Esophagus squamous epithelium (tissue), 4 donors: ENCODE results near the gene LPO.

Experiments
- CTCF ChIP-seq, 6 experiments: fragments of 450-650 bp in 4 of 6; fragments of 200-600 bp in 2 of 6; sonication (generic) in 2 of 6; IDR thresholded peaks; one replicate each; pipeline ENCODE4 v1.5.1; 2016 to 2019; ENCODE audit warnings: antibody characterized with exemption in 6 of 6, mild to moderate bottlenecking in 4 of 6, moderate library complexity in 4 of 6
- POLR2A ChIP-seq, 4 donors: fragments of 450-650 bp; IDR thresholded peaks; one replicate each; pipeline ENCODE4 v1.6.1; 2017; ENCODE audit warnings: antibody characterized with exemption in 4 of 4, mild to moderate bottlenecking in 4 of 4, moderate library complexity in 3 of 4

- no peak for TF ChIP-seq CTCF (IDR thresholded peaks at IDR 0.05)
- TF ChIP-seq POLR2A (IDR thresholded peaks at IDR 0.05) = no peak
Measured at GRCh38 chr17:58202859-58203258, 35.5 kb upstream of the LPO start.
